ENCODE measurements around the gene SRP14. TPM values are rescaled to one million over a fixed set of nuclear protein-coding genes. Genes with fewer than 3 reads are reported as not detected.
"Not testable (repeated sequence)": the region's sequence is repeated elsewhere in the genome, so short reads cannot be mapped to it uniquely, and the experiment has no call there.

SRP14 gene
- total and polyA plus RNA-seq, 12 donors: 173 to 989 (median 333) TPM

- TF ChIP-seq POLR2A (IDR thresholded peaks at IDR 0.05) (no peak), CTCF (IDR thresholded peaks at IDR 0.05) (no peak)
- intact Hi-C loops (cut with DNase I): no loop called here
- Histone ChIP-seq H3K27ac (no peak overlapping the region), H3K4me1 (replicated peaks in 1 of 2) (no peaks in the 10 kb centered on the region), H3K27me3 (no peaks in the 10 kb centered on the region), H3K4me3 (no peak overlapping the region), H3K36me3 (replicated peaks in 1 of 2) (no peaks in the 10 kb centered on the region), H3K9me3 (replicated peaks in 1 of 3) (no peaks in the 10 kb centered on the region)
- DNase-seq: no peak
- WGBS, 4 donors: 75 to 82% (median 80%) methylated on average over 18 of the region's 18 CpGs
These were observed 36.5 kb upstream of the SRP14 start for GRCh38 chr15:40075298-40076044.

GRCh38 chr15:40074656-40075055 lies 35.7 kb upstream of the SRP14 start:
- intact Hi-C loops (cut with DNase I); H3K9me3 ChIP-seq (replicated peaks in 1 of 3); H3K27ac ChIP-seq; H3K4me3 ChIP-seq; H3K27me3 ChIP-seq; H3K36me3 ChIP-seq (replicated peaks in 1 of 2); DNase-seq; H3K4me1 ChIP-seq (replicated peaks in 1 of 2): not testable (repeated sequence)
- 91 to 98% (median 95%) methylated on average over 15 to 22 of the region's 27 CpGs for WGBS, 4 donors

GRCh38 chr15:40073716-40074490 lies 34.9 kb upstream of the SRP14 start:
- DNase-seq; H3K4me3 ChIP-seq; intact Hi-C loops (cut with DNase I); H3K27me3 ChIP-seq; H3K9me3 ChIP-seq (replicated peaks in 1 of 3); H3K27ac ChIP-seq; H3K36me3 ChIP-seq (replicated peaks in 1 of 2): not testable (repeated sequence)
- WGBS, 4 donors: 81 to 91% (median 88%) methylated on average over 32 to 34 of the region's 34 CpGs
- peaks cover 8 to 10% of the 10 kb centered on the region in 2 donors for H3K4me1 ChIP-seq (replicated peaks in 1 of 2)

GRCh38 chr15:40072216-40072990 lies 33.4 kb upstream of the SRP14 start:
- intact Hi-C loops (cut with DNase I): no loop called here
- H3K36me3 ChIP-seq (replicated peaks in 1 of 2): no peaks in the 10 kb centered on the region
- TF ChIP-seq POLR2A (IDR thresholded peaks at IDR 0.05) (no peak), CTCF (IDR thresholded peaks at IDR 0.05) (no peak)
- 75 to 90% (median 78%) methylated on average over 34 of the region's 34 CpGs for WGBS, 4 donors
- no peak for DNase-seq
- H3K9me3 ChIP-seq (replicated peaks in 1 of 3): no peaks in the 10 kb centered on the region
- H3K27me3 ChIP-seq: no peaks in the 10 kb centered on the region
- no peak overlapping the region for H3K4me3 ChIP-seq
- H3K27ac ChIP-seq: no peak overlapping the region
- H3K4me1 ChIP-seq (replicated peaks in 1 of 2): peaks cover 23 to 25% of the 10 kb centered on the region in 2 donors

All from adrenal gland (tissue), 12 donors.